ENCODE measurements around the gene KIAA0232. TPM values are rescaled to one million over a fixed set of nuclear protein-coding genes. Genes with fewer than 3 reads are reported as not detected.
A peak's percentile ranks its signal among the peaks of the same experiment; 100 is the strongest.

KIAA0232 gene
- total and polyA plus RNA-seq, 10 of the 15 experiments (the other 5 are each of a cell fraction or from before 2014, with no cell fraction given) = 2.8 to 15.1 (median 10.8) TPM

- TF ChIP-seq ZBTB4 (CRISPR knock-in tag; IDR thresholded peaks at IDR 0.05) (no peak), RAD51 (IDR thresholded peaks at IDR 0.05) (no peak), ELK1 (IDR thresholded peaks at IDR 0.05; ENCODE audit: low read depth, low read length) (no peak), BHLHE40 (IDR thresholded peaks at IDR 0.05; ENCODE audit: borderline replicate concordance in 1 of 2, low read depth in 2 of 2, low read length in 1 of 2) (no peak)
These were observed 118.4 kb downstream of the KIAA0232 start (continued) for GRCh38 chr4:6900956-6901355.

GRCh38 chr4:6901669-6902317 lies 119.3 kb downstream of the KIAA0232 start:
- Histone ChIP-seq H3K36me3 (ENCODE audit: control insufficient read depth in 2 of 2, insufficient read depth in 2 of 2, low read length in 1 of 2) (no peaks in the 10 kb centered on the region), H3K27ac (ENCODE audit: control insufficient read depth, insufficient read depth) (no peak overlapping the region), H3K79me2 (ENCODE audit: control insufficient read depth, insufficient read depth, low read length) (no peaks in the 10 kb centered on the region), H3K9me3 (replicated peaks; ENCODE audit: control insufficient read depth, insufficient read depth, low read length) (no peaks in the 10 kb centered on the region), H4K20me1 (ENCODE audit: control insufficient read depth, insufficient read depth) (no peaks in the 10 kb centered on the region), H3K4me3 (no peak overlapping the region), H3K9ac (ENCODE audit: control insufficient read depth, insufficient read depth, low read length) (no peak overlapping the region), H2AFZ (ENCODE audit: control insufficient read depth, low read depth, low read length) (no peak overlapping the region), H3K27me3 (replicated peaks in 1 of 2; ENCODE audit: control insufficient read depth in 2 of 2, insufficient read depth in 2 of 2, low read length in 1 of 2) (no peaks in the 10 kb centered on the region), H3K4me2 (ENCODE audit: control insufficient read depth, insufficient read depth) (no peak overlapping the region), H3K4me1 (ENCODE audit: control insufficient read depth, insufficient read depth, low read length) (peaks cover 15% of the 10 kb centered on the region)
- FAIRE-seq = no peak
- CTCF ChIA-PET = no interaction called here
- DNase-seq (ENCODE audit: low read depth, low spot score) = no peak
- intact Hi-C loops (cut with micrococcal nuclease; ENCODE audit: unreplicated experiment) (no loop called here), in situ Hi-C loops (cut with MboI) (no loop called here)
- no peak for ATAC-seq
- BruUV-seq (replicated peaks) = no TSS peak
- RAD21 ChIA-PET (ENCODE audit: unreplicated experiment) = no interaction called here
- WGBS (ENCODE audit: insufficient coverage, insufficient replicate concordance, low lambda C conversion rate, missing lambda C conversion rate) = 77% methylated on average over 20 of the region's 24 CpGs
- no peak for TF ChIP-seq CHD1 (IDR thresholded peaks at IDR 0.05; ENCODE audit: low read depth, low read length)
- TF ChIP-seq BCL3 (IDR thresholded peaks at IDR 0.05; ENCODE audit: borderline replicate concordance, insufficient read depth, low read depth, low read length, poor library complexity, severe bottlenecking) = peak; percentile 23
- SMC1A ChIA-PET (ENCODE audit: uncharacterized antibody, unreplicated experiment) = no interaction called here
- POLR2A ChIA-PET = interaction anchor here (1.1 kb wide), 1 partner anchor 16 kb away, joined by 3 read pairs; no protein-coding TSS in a partner anchor

All from GM12878 (cell line).